Forelimb muscle (tissue), 1 donor: ENCODE measurements around the gene MYO18B. TPM values are rescaled to one million over a fixed set of nuclear protein-coding genes. Genes with fewer than 3 reads are reported as not detected.
"Not testable (repeated sequence)": the region's sequence is repeated elsewhere in the genome, so short reads cannot be mapped to it uniquely, and the experiment has no call there.

Experiments used
- DNase-seq: peaks from one replicate; pipeline ENCODE4 v3.0.0-alpha.2; 2013; ENCODE audit warnings: low read depth
- polyA plus RNA-seq: library from polyadenylated mRNA; unstranded; fragments of 120-200 nt; gene quantifications from one replicate; pipeline ENCODE4 v1.2.1, GENCODE V29; 2013; ENCODE audit not compliant: insufficient read length

Gene MYO18B, protein sequence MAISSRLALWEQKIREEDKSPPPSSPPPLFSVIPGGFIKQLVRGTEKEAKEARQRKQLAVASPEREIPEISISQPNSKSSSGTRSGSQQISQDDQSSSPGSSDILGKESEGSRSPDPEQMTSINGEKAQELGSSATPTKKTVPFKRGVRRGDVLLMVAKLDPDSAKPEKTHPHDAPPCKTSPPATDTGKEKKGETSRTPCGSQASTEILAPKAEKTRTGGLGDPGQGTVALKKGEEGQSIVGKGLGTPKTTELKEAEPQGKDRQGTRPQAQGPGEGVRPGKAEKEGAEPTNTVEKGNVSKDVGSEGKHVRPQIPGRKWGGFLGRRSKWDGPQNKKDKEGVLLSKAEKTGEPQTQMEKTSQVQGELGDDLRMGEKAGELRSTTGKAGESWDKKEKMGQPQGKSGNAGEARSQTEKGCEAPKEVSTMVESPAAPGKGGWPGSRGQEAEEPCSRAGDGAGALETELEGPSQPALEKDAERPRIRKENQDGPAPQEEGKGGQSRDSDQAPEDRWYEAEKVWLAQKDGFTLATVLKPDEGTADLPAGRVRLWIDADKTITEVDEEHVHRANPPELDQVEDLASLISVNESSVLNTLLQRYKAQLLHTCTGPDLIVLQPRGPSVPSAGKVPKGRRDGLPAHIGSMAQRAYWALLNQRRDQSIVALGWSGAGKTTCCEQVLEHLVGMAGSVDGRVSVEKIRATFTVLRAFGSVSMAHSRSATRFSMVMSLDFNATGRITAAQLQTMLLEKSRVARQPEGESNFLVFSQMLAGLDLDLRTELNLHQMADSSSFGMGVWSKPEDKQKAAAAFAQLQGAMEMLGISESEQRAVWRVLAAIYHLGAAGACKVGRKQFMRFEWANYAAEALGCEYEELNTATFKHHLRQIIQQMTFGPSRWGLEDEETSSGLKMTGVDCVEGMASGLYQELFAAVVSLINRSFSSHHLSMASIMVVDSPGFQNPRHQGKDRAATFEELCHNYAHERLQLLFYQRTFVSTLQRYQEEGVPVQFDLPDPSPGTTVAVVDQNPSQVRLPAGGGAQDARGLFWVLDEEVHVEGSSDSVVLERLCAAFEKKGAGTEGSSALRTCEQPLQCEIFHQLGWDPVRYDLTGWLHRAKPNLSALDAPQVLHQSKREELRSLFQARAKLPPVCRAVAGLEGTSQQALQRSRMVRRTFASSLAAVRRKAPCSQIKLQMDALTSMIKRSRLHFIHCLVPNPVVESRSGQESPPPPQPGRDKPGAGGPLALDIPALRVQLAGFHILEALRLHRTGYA (N-terminal part only)
- 117 TPM for polyA plus RNA-seq

DNA sequence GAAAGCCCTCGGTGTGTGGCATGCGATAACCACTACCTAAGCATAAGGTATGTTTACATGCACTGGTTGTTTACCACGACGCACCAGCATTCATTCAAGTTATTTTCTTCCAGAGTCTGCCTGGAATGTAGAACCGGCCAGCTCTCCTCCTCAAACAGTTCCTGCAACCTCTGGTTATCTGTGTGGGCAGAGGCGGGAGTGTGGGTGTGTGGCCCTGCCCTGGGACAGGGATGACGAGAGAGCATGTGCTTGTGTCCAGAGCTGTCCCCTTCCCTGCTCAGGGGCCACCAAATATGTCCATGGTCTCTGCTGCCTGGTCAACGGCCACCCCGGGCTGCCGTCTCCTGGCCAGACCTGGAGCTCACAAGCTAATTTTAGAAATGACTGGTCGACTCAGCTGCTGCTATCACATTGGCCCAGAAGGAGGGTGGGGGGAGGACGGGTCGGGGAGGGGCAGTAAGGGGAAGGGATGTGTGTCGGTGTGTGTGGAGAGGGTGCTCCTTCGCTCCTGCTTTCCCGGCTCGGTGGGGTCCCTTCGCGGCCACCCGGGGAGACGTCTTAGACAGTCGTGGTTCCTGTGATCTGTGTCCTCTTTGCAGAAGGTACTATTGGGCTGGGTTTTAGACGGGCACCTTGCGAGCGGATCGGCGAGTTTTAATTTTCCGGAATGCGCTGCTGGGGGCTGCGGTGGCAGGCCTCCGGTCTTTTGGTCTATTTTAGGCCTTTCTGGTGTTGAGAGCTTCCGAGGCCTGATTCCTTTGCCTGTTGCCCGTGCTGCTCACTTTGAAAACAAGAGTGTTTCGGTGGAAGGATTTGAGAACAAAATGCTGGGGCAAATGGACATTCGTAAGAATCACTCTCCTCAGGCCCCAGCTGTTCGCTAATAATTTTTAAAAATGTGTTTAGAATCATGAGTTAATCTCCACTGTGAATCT is at the start of gene MYO18B:
Gene MYO18B, plus strand, starts transcription at position 497 of the 935 bp plus-strand sequence. CDS start 18,905 bp downstream, outside the sequence.
- no peak for DNase-seq

GRCh38 chr22:25692397-25693267 is 49.4 kb upstream of the MYO18B start:
- no peak for DNase-seq

GRCh38 chr22:25693268-25693565 is 48.8 kb upstream of the MYO18B start:
- DNase-seq = no peak

- no peak for DNase-seq
Observed at GRCh38 chr22:25694196-25694907, 47.6 kb upstream of the MYO18B start.

DNA sequence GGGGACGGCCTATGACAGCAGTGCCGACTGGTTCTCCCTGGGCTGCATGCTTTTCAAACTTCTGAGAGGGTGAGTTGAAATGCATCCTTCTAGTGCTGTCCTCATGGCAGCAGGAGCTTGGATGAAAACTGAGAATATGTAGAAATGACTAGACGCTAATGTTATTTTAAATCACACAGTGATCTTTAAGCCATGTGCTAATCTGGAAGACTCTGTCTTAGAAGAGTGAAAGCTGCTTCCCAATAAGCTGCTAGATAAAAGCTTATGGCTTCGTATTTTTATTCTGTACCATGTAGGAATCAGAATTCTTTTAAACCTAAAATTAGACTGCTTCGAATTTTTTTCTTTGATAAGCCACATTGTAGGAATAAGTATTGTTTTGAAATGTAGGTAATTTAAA is 46.8 kb upstream of the MYO18B start:
- DNase-seq = no peak

DNA sequence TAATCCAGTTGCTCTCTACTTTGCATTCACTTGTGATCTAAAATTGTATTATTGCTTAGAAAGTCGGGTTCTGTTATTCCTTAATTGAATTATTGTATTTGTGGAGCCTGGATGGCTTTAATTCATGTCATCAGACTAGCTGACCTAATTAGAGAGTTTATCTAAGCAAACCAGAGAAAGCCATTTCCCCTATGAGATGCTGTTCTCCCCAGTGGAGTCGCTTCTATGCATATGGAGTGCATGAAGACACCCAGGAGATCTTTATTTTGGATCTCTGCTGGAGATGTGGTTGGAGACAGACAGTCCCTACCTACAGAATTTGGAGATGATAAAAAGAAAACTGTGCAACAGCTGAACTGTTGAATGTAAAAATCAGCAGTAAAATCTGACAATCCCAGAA is 45.2 kb upstream of the MYO18B start:
- no peak for DNase-seq

- DNase-seq = no peak
Observed at GRCh38 chr22:25697181-25697664, 44.8 kb upstream of the MYO18B start.

DNA sequence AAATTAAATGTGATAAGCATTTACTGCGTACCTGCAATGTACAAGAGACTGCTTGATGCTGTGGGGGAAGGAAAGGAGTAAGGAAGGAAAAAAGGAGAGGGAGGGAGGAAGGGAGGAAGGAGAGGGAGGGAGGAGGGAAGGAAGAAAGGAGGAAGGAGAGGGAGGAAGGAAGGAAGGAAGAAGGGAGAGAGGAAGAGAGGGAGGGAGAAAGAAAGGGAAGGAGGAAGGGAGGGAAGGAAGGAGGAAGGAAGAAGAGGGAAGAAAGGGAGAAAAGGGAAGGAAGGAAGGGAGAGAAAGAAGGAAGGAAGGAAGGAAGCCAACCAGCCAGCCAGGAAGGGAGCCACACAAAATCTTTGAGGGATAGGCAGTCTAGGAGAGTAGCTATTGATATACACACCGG is 44.0 kb upstream of the MYO18B start:
- DNase-seq = no peak

DNA sequence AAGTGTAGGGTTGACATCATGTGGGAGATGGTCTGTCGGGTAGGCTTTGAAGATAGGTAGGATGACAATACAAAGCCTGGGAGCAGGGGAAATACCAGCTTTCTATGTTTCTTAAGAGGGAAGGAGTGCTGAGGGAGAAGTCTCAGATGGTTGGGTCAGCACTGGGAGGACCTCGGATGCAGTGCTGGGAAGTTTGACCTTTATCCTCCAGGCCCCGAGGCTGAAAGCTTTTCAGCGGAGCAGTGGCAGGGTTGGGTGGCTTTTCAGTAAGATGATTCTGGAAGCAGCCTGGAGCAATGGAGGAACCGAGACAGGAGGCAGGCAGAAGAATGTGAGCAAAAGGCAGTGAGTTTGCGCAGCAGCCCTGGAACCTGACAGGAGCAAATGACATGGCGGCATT is 43.5 kb upstream of the MYO18B start:
- no peak for DNase-seq

- no peak for DNase-seq
Observed at GRCh38 chr22:25698978-25699377, 43.0 kb upstream of the MYO18B start.

- peak; percentile 90 for DNase-seq
Observed at GRCh38 chr22:25701056-25701780, 40.8 kb upstream of the MYO18B start.

DNA sequence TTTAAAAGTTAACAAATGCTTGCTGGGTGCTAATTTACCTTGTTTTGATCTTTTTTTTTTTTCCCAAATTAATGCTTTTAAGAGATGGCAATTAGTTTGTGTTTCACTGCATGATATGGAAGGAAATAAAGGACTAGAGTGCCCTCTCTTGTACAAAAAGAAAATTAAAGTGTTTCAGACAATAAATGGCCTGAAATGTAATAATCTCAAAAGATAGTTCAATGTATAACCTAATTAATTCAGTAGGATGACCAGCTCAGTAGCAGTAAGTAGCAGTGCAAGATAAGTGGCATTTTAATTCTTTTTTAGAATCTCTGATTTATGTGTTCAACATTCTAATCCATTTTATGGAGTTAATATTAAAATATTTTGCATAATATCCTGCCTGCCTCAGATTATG is 39.9 kb upstream of the MYO18B start:
- DNase-seq = no peak

DNA sequence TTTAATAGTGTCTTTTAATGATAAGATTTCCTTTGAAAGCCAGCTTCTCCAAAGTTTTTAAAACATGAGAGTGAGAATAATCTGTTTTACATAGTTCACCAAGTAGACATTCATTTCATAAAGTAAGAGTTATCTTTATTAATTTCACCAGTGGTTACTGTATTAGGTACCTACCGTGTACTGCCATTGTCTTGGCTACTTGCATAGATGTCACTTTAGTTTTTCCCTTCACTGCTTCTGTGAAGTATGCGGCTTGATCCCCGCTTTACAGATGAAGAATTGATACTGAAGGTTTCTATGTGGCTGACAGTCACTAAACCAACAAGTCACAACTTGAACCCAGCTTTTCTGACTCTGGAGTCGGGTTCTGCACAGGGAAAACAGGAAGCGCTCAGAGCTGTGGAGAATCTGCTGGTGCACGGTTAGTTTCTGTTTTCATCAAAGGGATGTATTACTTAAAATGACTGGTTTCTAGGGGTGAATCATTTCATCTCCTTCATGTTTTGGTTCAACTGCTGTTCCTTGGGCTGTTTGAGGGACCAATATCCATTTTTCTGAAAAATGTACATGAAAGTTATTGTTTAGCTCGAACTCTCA is 39.3 kb upstream of the MYO18B start:
- DNase-seq = no peak

- DNase-seq = no peak
Observed at GRCh38 chr22:25704701-25705100, 37.3 kb upstream of the MYO18B start.

- no peak for DNase-seq
Observed at GRCh38 chr22:25706197-25706596, 35.8 kb upstream of the MYO18B start.

DNA sequence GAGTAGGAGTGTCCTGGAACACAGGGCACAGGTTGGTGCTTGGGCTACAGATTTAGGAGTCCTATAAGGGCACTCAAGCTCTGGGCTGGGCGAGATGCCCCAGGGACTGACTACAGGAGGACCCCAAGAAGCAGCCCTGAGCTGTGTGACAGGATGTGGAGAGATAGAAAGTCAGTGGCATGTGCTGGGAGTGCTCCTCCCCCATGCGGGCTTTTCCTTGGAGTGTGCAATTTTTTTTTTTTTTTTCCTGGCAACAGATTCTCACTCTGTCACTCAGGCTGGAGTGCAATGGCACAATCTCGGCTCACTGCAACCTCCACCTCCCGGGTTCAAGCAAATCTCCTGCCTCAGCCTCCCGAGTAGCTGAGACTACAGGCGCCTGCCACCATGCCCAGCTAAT is 33.6 kb upstream of the MYO18B start:
- not testable (repeated sequence) for DNase-seq

DNA sequence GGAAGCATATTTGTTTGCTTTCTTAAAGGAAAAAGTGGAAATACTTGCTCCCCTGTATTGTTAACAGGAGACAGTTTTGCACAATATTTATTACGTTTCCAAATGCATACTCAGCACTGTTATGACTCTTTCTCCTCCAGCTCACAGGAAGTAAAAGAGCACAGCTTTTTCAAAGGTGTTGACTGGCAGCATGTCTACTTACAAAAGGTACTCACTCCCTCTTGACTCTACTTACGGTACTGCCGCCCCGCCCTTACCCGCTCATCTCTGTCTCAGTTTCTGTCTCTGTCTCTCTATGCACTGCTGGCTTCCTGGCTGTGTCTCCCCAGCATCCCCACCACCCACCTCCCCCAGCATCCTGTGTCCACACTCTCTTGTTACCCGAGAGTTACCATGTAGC is 32.2 kb upstream of the MYO18B start:
- no peak for DNase-seq

GRCh38 chr22:25710501-25710900 is 31.5 kb upstream of the MYO18B start:
- DNase-seq = no peak
